T47D (cell line): Measurements from ENCODE around the gene GRIA1.
A peak's percentile ranks its signal among the peaks of the same experiment; 100 is the strongest.
"Not testable (repeated sequence)": the region's sequence is repeated elsewhere in the genome, so short reads cannot be mapped to it uniquely, and the experiment has no call there.

Experiments
- DNase-seq, 2 experiments: peaks; one replicate each; pipeline versions ENCODE4 v3.0.0 to v3.0.0-alpha.2; 2011 to 2012; ENCODE audit warnings: low read depth in 1 of 2, low spot score in 1 of 2
- JUND ChIP-seq: IDR thresholded peaks from 2 replicates; pipeline ENCODE4 v1.6.1; 2012; ENCODE audit warnings: low read depth
- in situ Hi-C: cut with HindIII; loops from 2 replicates; pipeline ENCODE4 v1.10.0; 2016; ENCODE audit warnings: low sequenced_read_pairs, low pct_unique_long_range_greater_than_20kb

The GRIA1 gene

GRCh38 chr5:153807801-153808200 lies 317.3 kb downstream of the GRIA1 start:
- in situ Hi-C loops: no loop called here
- TF ChIP-seq JUND: no peak
- no peak for DNase-seq

DNA sequence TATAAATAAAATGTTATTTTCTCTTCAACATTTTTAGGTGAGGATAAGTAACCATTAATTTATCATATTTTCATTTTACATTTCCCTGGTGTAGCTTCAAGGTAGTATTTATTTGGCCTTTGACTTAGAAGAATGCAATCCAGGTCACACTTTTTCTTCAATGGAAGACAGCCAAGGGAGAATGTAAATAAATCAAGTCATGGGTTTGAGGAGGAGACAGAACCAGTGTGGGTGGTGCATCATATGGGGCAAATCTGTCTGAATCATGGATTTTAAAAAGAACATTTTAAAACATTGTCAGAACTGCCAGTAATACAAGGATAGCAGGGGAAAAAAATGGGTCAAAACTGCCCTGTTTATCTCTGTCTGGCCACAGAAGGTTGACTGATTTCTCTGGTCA lies 318.7 kb downstream of the GRIA1 start:
- no peak for TF ChIP-seq JUND
- DNase-seq: no peak
- in situ Hi-C loops: no loop called here

DNA sequence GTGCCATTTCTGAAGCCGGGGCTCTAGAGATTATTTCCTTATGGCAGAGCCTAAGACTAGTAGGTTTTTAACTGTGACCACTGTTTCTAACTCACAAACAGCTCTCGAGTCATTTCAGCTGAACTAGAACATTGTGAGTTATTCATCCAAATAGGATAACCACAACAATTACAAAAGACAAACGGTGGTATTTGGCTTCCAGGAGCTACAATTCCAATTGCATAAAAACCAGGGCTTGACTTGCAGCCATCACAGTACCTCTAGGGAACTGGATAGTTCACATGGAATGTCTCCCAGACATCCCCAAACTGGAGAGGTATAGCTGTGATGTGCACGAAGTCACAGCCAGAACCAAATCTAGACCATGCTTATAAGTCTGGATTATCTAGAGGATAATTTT lies 323.4 kb downstream of the GRIA1 start:
- DNase-seq: no peak
- in situ Hi-C loops: no loop called here
- TF ChIP-seq JUND: no peak

DNA sequence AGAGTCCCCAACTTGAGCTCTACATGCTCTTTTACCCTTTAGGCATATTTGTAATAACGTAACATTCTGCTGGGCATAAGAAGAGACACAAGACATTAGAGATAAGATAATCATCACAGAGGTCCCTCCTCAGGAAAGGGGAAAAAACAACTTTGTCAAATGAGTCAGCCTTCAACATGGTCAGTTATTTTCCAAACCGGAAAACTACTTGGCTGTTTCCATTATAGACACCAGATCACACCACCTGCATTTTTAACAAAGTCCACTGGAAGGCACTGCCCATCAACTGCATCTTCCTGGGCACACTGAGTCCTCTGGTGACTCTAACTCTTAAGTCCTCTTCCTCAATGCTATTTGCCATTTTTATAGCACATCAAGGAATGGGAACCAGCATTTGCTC lies 326.4 kb downstream of the GRIA1 start:
- in situ Hi-C loops: no loop called here
- DNase-seq: no peak
- TF ChIP-seq JUND: no peak

- in situ Hi-C loops: no loop called here
- TF ChIP-seq JUND: no peak
- DNase-seq: no peak
Measured at GRCh38 chr5:153818626-153819025, 328.2 kb downstream of the GRIA1 start.

- in situ Hi-C loops: no loop called here
- no peak for DNase-seq
- no peak for TF ChIP-seq JUND
Measured at GRCh38 chr5:153823036-153823435, 332.6 kb downstream of the GRIA1 start.

DNA sequence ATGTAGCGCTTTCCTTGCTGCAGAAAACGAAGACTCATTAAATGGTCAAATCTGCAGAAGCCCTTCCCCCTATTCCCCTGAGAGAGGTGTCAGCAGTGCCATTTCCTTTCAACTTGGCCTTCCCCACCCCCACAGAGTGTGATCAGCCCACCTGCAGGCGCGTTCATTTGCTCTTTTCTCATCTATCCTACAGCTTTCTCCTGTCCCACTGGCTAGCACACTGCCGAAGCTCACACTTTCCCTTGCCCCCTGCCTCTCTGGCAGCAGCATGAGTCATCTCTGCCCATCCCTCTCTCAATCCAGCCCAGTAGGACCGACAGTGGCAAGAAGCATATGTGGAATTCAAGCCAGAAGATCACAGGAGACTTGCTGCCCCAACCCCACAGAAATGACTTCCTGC lies 334.4 kb downstream of the GRIA1 start:
- DNase-seq: no peak
- TF ChIP-seq JUND: no peak
- in situ Hi-C loops: no loop called here

GRCh38 chr5:153827397-153827796 lies 336.9 kb downstream of the GRIA1 start:
- DNase-seq: no peak
- in situ Hi-C loops: no loop called here
- no peak for TF ChIP-seq JUND

DNA sequence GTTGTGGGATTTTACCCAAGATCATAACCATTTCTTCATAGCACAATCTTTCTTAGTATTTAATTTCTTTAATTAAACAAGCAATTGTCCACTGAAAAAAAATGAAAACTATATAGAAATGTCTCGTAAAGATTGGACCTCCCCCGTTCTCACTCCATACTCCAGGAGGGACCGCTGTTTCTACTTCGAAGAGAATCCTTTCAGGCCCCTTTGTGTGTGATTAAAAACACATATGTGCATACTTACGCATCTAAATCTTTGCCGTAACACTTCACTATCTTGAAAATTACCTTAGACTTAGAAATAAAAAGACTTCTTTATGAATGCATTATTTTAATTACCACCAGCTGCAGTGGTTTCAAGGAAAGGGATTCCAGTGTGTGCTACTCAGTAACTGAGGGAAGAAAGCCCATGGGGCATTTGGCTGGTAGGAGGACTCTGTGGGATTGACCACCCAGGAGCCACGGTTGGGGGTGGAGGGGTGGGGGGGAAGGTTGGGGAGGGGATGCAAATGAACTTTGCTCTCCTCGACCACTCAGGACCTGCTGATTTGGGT lies 339.1 kb downstream of the GRIA1 start:
- TF ChIP-seq JUND: no peak
- no peak for DNase-seq
- in situ Hi-C loops: no loop called here

DNA sequence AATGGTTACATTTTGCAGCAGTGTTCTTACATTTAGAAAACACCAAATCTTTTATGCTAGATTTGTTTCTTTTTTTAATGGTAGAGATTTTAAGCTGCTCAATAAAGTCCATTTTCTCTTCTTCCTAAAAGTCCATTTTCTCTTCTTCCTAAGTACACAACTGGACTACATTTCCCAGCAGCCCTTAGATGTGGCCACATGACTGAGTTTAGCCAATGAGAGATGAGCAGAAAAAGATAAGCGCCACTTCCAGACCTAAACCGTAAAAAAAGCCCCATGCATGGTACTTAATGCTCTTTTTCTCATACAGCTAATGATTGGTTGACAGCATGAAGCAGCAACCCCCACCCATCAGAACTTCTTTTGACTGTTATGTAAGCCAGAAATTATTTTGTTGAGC lies 341.5 kb downstream of the GRIA1 start:
- TF ChIP-seq JUND: no peak
- in situ Hi-C loops: no loop called here
- DNase-seq: peak in 1 of 2 experiments; percentile 45

DNA sequence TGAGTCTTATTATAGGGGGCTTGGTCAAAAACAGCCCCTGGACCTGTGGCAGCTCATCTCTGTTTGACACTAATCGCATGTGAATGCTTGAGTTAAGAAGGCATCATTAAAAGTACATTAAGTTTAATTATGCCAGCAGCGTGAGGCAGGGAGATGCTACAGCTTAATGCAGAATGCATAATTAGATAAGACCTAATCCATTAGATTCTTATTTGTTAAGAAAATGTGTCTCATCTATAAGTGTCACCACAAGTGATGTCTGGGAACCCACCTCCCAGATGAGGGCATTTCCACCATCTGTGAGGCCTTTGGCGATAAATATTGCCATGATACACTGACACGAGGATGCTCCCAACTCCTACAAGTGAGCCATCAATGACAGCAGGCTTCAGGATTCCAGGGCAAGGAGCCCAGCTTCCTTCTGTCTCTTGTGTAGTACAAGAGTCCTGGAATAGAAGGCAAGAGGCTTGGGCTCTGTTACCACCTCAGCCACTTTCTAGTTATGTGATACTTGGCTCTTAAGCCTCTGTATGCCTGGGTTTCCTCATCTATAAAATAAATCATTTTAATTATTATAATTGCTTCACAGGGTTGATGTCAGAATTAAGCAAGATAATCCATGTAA lies 345.5 kb downstream of the GRIA1 start:
- in situ Hi-C loops: no loop called here
- no peak for TF ChIP-seq JUND
- no peak for DNase-seq

DNA sequence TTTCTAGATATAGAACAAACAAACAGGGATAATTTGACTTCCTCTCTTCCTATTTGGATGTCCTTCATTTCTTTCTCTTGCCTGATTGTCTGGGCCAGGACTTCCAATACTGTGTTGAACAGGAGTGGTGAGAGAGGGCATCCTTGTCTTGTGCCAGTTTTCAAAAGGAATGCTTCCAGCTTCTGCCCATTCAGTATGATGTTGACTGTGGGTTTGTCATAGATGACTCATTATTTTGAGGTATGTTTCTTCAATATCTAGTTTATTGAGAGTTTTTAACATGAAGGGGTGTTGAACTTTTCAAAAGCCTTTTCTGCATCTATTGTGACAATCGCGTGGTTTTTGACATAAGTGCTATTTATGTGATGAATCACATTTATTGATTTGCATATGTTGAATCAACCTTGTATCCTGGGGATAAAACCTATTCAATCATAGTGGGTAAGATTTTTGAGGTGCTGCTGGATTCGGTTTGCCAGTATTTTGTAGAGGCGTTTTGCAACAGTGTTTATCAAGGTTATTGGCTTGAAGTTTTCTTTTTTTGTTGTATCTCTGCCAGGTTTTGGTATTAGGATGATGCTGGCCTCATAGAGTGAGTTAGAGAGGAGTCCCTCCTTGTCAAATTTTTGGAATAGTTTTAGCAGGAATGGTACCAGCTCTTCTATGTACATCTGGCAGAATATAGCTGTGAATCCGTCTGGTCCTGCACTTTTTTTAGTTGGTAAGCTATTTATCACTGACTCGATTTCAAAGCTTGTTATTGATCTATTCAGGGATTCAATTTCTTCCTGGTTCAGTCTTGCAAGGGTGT lies 359.0 kb downstream of the GRIA1 start:
- DNase-seq, in situ Hi-C loops: not testable (repeated sequence)

DNA sequence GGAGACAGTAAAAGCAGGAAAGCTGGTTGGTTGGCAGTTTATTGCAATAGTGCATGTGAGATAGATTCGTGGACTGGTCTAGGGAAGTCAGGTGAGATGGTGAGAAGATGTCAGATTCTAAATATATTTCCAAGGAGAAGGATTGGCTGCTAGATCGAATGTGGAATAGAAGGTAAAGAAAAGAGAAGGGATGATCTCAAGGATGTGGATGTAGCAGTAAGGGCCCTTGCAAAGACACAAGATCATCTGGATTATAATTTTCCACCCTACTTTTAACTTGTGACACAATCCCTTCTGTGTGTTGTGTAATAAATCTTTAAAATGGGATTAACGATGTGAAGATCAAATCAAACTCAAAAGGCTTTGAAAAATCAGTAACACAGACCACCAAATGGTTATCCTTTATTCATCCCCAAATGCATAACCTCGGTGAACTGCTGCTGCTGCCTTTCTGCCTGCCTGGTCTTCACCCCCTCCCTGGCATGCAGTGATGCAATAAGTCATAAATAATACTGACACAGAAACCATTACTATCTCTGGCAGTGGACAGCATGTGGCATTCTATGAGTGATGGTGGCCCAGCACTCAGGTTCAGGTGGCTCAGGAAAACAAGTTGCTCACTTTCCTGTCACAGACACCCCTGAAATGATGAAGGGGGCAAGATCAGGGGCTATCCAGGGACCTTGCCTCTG lies 369.9 kb downstream of the GRIA1 start:
- in situ Hi-C loops: no loop called here
- TF ChIP-seq JUND: no peak
- DNase-seq: no peak

- in situ Hi-C loops, DNase-seq: not testable (repeated sequence)
Measured at GRCh38 chr5:153862906-153863305, 372.4 kb downstream of the GRIA1 start.
